Stomach smooth muscle (tissue), 2 donors: ENCODE measurements around the gene COA8.

Source experiments
- H3K27ac ChIP-seq: one replicate; pipeline ENCODE4 v1.7.0; 2013; ENCODE audit warnings: mild to moderate bottlenecking, low read length, inconsistent platforms
- H3K27me3 ChIP-seq, 2 donors: one replicate each; pipeline ENCODE4 v1.7.0; 2013; ENCODE audit warnings: low read length in 2 of 2; ENCODE audit not compliant: insufficient read depth in 2 of 2, control insufficient read depth in 1 of 2
- H3K36me3 ChIP-seq, 2 donors: one replicate each; pipeline ENCODE4 v1.7.0; 2013; ENCODE audit warnings: low read length in 2 of 2; ENCODE audit not compliant: control insufficient read depth in 2 of 2, insufficient read depth in 2 of 2
- H3K4me1 ChIP-seq: one replicate; pipeline ENCODE4 v1.7.0; 2013; ENCODE audit warnings: low read length; ENCODE audit not compliant: control insufficient read depth, insufficient read depth
- H3K4me3 ChIP-seq, 2 donors: one replicate each; pipeline ENCODE4 v1.7.0; 2013; ENCODE audit warnings: low read length in 2 of 2
- H3K9ac ChIP-seq, 2 donors: one replicate each; pipeline ENCODE4 v1.7.0; 2013; ENCODE audit warnings: low read length in 2 of 2, mild to moderate bottlenecking in 1 of 2
- H3K9me3 ChIP-seq, 2 donors: one replicate each; pipeline ENCODE4 v1.7.0; 2013; ENCODE audit warnings: low read length in 2 of 2; ENCODE audit not compliant: control insufficient read depth in 2 of 2
- donor health status: healthy.
- donor health status: Pancreatic carcinoma.

COA8 gene

DNA sequence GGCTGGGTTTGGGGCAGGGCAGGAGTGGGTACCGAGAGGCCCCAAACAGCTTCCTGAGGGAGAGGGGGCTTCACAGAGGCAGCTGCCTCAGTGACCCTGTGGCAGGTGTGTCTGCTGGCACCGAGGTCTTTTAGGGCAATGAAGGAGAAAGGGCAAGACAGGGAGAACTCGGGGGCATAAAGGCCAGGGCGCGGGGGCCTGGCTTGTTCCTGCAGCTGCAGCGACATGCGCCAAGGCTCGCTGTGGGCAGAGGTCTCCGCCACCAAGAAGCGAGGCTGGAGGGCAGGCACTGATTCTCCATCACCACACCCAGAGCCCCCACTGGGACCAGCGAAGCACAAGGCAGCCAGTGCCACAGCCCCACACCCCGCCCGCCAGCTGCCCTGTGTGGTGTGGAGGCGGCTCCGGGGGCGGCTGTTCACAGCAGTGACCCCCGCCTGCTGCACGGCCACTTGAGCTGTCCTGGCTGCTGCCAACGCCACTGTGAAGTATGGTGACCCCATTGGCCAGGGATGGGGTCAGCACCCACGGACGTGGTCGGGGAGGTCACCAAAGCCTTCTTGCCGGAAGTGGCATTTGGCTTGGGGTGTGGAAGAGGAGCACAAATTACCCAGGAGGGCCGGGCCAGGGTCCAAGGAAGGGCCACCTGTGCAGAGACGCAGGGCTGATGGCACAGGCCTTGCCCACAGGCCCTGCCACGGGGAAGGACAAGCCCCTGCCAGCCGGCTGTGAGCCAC, 16.7 kb upstream of the COA8 start:
- Histone ChIP-seq H3K4me1 (peaks cover 90% of the 10 kb centered on the region), H3K4me3 (no peak overlapping the region), H3K36me3 (no peaks in the 10 kb centered on the region), H3K27me3 (no peaks in the 10 kb centered on the region), H3K9me3 (no peaks in the 10 kb centered on the region), H3K9ac (no peak overlapping the region), H3K27ac (peak overlapping the region; percentile 37)

DNA sequence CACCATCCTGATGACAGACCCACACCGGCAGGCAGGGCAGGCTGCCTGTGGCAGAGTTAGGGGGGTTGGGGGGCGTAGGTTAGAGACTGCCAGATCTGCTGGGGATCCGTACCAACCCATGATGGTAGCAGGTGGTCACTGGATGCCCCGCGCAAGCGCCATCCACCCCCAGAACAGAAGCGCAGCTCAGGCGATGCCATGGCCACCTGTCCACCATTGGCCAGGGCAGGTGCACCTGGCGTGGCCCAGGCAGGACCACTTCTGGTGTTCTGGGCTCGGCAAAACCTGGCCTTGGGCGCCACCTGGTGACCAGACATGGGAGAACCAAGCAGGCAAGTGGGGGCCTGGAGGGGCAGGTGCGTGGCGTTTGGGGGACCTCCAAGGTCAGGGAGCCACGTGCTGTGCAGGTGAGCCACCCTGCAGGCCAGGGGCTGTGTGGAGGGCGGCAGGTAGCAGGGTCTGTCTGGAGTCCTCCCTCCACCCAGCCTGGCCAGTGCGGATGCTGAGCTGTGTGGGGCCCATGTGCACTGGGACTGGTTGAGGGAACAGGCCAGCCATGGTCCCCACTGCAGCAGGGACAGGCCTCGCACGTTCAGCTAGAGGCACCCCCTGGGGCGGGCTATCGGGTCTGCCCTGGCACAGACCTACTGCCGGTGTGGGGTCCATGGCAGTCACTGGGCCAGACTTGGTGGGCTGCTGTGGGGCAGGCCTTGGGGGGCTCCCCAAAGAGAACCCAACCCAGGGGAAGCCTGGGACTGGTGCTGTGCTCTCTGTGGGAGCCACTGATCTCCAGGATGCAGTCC, 15.9 kb upstream of the COA8 start:
- Histone ChIP-seq H3K4me3 (peak overlapping the region in 1 of 2 donors; percentile 29), H3K36me3 (no peaks in the 10 kb centered on the region), H3K9ac (no peak overlapping the region), H3K4me1 (peaks cover 90% of the 10 kb centered on the region), H3K27me3 (no peaks in the 10 kb centered on the region), H3K9me3 (no peaks in the 10 kb centered on the region), H3K27ac (peak overlapping the region; percentile 37)

DNA sequence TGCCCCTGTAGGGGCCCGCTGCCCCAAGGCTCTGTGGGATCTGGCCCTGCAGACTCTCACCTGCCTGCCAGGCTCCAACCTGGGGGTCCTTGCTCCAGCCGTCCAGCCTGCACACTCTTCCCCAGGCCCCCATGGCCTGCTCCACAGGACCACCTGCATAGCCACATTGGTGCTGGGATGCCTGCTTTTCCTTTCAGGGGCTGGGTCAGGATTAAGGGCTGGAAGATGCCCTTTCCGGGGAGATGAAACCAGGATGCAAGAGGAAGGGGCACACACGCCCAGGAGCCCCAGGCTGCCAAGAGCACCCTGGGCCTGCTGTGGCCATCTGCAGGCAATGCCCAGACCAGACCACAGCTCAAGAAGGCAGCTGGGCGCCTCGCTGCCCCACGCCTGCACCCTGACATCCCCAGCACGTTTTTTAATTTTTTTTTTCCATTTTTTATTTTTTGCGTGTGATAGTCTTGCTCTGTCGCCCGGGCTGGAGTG, 15.3 kb upstream of the COA8 start:
- H3K27me3 ChIP-seq = no peaks in the 10 kb centered on the region
- H3K4me1 ChIP-seq = peaks cover 90% of the 10 kb centered on the region
- no peak overlapping the region for H3K4me3 ChIP-seq
- no peaks in the 10 kb centered on the region for H3K36me3 ChIP-seq
- H3K27ac ChIP-seq = no peak overlapping the region
- no peak overlapping the region for H3K9ac ChIP-seq
- no peaks in the 10 kb centered on the region for H3K9me3 ChIP-seq

DNA sequence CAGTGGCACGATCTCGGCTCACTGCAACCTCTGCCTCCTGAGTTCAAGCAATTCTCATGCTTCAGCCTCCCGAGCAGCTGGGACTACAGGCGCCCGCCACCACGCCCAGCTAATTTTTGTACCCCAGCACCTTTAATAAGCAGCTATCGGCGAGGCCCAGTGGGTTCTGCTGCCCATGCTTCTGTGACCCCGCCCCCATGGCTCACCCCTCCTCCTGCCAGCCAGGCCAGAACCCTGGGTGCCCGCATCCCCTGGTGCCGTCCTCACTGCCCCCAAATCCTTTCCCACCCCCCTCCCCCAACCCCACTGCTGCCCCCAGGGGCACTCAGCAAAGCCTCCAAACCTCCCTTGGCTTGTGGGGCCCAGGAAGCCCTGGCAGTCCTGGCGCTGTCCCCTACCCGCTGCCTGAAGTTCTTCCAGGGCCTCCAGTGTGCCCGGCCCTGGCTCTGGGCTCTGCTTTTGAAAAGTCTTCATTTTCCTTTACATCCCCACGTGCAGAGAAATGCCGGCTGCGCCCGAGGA, 14.8 kb upstream of the COA8 start:
- Histone ChIP-seq H3K9me3 (no peaks in the 10 kb centered on the region), H3K27ac (peak overlapping the region; percentile 98), H3K27me3 (no peaks in the 10 kb centered on the region), H3K4me3 (no peak overlapping the region), H3K9ac (no peak overlapping the region), H3K36me3 (no peaks in the 10 kb centered on the region), H3K4me1 (peaks cover 90% of the 10 kb centered on the region)

DNA sequence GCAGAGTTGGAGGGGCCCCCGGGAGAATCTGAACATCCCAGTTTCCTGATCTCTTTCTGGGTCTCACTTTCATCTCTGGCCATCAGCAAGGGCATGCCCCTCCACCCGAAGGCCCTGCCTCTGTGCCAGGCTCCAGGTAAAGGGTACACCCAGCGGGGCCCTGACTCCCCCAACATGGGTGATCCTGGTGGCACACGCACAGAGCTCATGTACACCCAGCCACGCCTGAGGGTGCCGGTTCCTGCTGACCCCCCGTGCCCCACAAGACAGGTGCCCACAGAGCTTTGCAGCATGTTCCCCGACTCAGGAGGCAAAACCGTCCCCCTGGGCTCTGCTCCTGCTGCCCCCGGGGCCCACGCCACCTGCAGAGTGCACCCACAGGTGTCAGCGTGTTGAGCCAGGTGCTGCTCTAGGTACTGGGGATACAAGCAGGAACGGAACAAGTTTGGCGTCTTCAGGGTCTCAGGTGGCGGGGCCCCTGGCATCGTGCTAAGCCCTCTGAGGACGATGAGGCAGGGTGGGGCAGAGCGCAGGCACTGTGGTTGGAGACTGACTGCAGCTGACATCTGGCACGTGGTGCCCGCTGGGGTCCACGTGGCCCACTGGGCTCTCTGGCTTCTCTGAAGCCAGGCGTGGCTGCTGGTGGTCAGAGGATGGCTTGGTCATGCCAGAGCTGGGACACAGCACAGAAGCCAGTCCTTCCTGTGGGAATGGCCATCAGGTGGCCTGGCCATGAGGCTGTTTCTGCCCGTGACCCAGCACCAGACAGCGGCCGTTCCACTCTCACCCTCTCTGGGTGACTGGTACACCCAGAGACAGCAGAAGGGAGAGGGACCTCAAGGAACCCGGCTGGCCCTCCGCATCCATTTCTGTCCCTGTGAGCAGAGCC, 14.1 kb upstream of the COA8 start:
- H3K4me3 ChIP-seq = peak overlapping the region in 1 of 2 donors; percentile 66
- H3K4me1 ChIP-seq = peaks cover 90% of the 10 kb centered on the region
- H3K9me3 ChIP-seq = no peaks in the 10 kb centered on the region
- H3K27ac ChIP-seq = peak overlapping the region; percentile 98
- H3K36me3 ChIP-seq = no peaks in the 10 kb centered on the region
- peak overlapping the region; percentile 5 to 25 for H3K9ac ChIP-seq
- no peaks in the 10 kb centered on the region for H3K27me3 ChIP-seq

DNA sequence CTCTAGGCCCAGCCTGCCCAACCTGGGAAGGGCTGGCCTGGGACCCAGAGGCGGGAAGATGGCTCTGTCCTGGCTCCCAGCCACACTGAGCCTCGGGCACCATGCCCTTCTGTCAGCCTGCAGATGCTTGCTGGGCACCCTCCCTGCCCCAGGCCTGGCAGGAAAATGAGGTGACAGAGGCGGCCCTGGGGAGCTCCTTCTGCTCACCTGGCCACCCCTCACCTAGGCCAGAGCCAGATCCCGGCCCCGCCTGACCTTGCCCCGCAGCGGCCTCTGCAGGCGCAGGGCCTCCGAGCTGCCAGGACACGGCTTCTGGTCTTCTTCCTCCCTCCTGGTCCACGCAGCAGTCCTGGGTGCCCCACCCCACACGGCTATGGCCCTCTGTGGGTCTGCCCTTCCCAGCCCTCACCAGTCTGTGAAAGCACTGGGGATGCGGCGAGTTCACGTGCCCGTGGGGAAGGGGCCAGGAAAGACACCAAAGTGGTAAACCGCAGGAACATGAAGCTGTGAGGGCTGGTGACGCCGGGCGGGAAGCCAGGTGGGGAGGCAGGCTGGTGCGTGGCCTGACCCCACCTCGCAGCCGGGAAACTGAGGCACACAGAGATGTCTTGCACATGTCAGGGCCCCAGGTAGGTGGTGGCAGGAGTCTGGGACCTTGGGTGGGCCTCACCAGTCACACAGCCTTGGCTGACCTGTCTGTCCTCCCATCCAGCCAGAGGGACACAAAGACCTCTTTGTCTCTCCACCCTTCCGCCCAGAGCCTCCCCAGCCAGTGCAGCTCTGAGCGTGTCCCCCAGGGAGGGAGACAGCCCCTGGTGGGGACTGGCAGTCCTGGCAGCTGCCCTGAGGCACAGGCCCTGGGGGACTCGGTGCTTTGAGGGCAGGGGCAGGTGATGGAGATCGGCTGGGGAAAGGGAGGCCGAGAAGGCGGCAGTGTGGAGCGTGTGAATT, 13.1 kb upstream of the COA8 start:
- no peaks in the 10 kb centered on the region for H3K27me3 ChIP-seq
- peaks cover 86% of the 10 kb centered on the region for H3K4me1 ChIP-seq
- no peaks in the 10 kb centered on the region for H3K9me3 ChIP-seq
- H3K9ac ChIP-seq = peak overlapping the region; percentile 68 to 88
- no peaks in the 10 kb centered on the region for H3K36me3 ChIP-seq
- H3K4me3 ChIP-seq = peak overlapping the region in 1 of 2 donors; percentile 66
- peak overlapping the region; percentile 98 for H3K27ac ChIP-seq

DNA sequence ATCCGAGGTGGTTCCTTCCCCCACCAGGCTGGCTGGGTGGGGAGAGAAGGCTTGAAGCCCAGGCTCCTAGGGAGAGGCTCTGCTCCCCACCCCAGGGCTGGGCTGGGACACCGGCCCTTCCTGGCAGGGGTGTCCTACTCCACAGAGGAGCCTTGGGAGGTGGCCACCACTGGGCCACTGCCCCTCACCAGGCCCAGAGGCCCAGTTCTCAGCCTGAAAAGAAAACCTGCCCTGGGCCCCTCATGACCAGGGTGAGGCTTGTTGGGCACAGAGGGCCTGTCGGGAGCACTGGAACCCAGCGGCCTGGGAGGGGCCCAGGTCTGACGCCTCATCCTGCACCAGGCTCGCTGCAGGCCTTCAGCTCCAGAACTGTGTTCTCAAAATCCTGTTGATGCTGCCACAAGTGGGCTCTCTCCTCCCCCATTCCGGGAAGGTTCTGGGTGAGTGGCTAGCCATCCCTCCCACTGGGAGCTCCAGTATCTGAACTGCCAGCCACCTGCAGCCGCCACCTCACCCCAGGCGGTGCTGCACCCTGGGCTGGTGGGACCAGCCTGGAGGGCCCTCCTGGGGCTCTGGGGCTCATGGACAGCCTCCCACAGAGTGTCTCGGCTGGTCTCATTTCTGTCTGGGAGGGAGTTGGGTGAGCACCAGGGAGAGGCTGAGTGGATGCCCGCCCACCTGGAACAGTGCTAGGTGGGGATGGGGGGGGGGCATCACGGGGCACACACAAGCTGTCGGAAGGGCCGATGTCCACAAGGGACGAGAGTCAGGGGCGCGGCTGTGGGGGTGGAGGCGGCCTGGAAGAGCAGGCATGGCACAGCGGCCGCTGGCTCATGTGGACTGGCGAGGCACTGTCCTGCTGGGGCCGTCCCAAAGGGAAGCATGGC, 12.1 kb upstream of the COA8 start:
- peaks cover 83% of the 10 kb centered on the region for H3K4me1 ChIP-seq
- no peaks in the 10 kb centered on the region for H3K9me3 ChIP-seq
- peak overlapping the region; percentile 56 to 66 for H3K4me3 ChIP-seq
- H3K9ac ChIP-seq = peak overlapping the region; percentile 84 to 88
- no peaks in the 10 kb centered on the region for H3K27me3 ChIP-seq
- no peaks in the 10 kb centered on the region for H3K36me3 ChIP-seq
- H3K27ac ChIP-seq = peak overlapping the region; percentile 98

DNA sequence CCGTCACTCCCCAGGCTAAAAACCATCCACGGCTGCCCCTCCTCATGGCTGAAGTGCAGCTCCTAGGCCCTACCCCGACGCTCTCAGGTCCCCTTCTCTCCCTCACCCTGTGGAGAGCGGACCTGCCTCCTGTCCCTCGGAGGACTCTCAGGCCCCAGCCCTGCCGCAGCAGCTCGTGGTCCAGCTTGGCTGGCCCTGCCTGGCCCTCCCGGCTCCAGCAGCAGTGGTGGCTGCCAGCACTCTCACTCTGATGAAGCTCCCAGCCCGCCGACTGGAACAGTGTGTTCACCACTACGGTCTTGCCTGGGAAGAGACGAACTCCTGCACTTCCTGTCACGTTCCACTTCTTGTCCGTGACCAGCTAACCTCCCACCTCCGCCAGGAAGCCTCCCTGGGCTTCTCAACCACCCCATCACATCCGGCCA, 11.4 kb upstream of the COA8 start:
- Histone ChIP-seq H3K27ac (peak overlapping the region; percentile 98), H3K36me3 (no peaks in the 10 kb centered on the region), H3K9me3 (no peaks in the 10 kb centered on the region), H3K4me3 (peak overlapping the region; percentile 56 to 66), H3K9ac (peak overlapping the region; percentile 84 to 88), H3K27me3 (no peaks in the 10 kb centered on the region), H3K4me1 (peaks cover 80% of the 10 kb centered on the region)
